RWPE1 (cell line): ENCODE data around the gene TNPO2.
"Not testable (repeated sequence)": the region's sequence is repeated elsewhere in the genome, so short reads cannot be mapped to it uniquely, and the experiment has no call there.

Source experiments
- CTCF ChIA-PET: fragments of 350-600 bp; sonication (Branson Sonifier 250); formaldehyde crosslinking; extraction: SDS; loops from one replicate; lab custom pipeline; 2021; lab: Yijun Ruan, JAX
- POLR2A ChIA-PET: fragments of 400-600 bp; formaldehyde crosslinking; extraction: SDS; loops from one replicate; lab custom pipeline; 2020; ENCODE audit warnings: antibody characterized with exemption; ENCODE audit not compliant: low non-redundant PET; lab: Yijun Ruan, JAX
- DNase-seq: peaks from one replicate; pipeline ENCODE4 v3.0.0; 2012; ENCODE audit warnings: low spot score
- H3K27ac ChIP-seq: fragments of 450-650 bp; 2 replicates; pipeline ENCODE4 v1.5.1; 2017
- CTCF ChIP-seq: fragments of 450-650 bp; conservative IDR thresholded peaks from 2 replicates; pipeline ENCODE4 v1.5.1; 2017; ENCODE audit warnings: low read depth, mild to moderate bottlenecking

TNPO2 gene

GRCh38 chr19:12712077-12712476 lies 11.7 kb downstream of the TNPO2 start:
- POLR2A ChIA-PET, CTCF ChIA-PET: not testable (repeated sequence)
- TF ChIP-seq CTCF = peak; percentile 66

DNA sequence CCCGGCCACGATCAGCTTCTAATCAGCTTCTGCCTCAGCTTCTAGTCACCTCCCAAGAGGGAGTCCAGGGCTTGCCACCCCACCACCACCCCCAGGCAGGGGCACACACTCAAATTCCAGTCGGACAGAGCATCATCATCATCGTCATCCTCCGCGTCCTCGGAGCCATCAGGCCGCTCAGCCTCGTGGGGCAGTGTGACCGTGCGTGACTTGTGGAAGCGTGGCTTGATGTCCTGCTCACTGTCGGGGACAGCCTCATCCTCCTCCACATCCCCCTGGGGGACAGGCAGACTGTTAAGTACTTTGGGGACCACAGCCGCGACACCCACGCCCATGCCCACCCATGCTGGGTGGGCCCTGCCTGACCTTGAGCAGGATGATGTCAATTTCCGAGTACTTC lies 12.5 kb downstream of the TNPO2 start:
- no peak for DNase-seq
- ChIA-PET POLR2A (no interaction called here), CTCF (interaction anchor here (0.7 to 1.0 kb wide), 2 partner anchors 14 to 137 kb away, joined by 3 read pairs; no protein-coding TSS in a partner anchor)

More at GRCh38 chr19:12712077-12712476, 11.7 kb downstream of the TNPO2 start:
- not testable (repeated sequence) for DNase-seq
- peak overlapping the region; percentile 39 for H3K27ac ChIP-seq

DNA sequence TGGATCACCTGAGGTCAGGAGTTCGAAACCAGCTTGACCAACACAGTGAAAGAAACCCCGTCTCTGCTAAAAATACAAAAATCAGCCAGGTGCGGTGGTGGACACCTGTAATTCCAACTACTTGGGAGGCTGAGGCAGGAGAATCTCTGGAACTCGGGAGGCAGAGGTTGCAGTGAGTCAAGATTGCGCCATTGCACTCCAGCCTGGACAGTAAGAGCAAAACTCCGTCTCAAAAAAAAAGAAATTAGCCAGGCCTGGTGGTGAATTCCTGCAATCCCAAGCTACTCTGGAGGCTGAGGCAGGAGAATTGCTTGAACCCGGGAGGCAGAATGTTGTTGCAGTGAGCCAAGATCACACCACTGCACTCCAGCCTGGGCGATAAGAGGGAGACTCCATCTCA lies 15.1 kb downstream of the TNPO2 start:
- no peak for DNase-seq
- TF ChIP-seq CTCF = no peak
- CTCF ChIA-PET = no interaction called here
- POLR2A ChIA-PET = interaction anchor here (0.6 kb wide), 1 partner anchor 164 kb away, joined by 7 read pairs; no protein-coding TSS in a partner anchor
- H3K27ac ChIP-seq = no peak overlapping the region

More for the DNA sequence above, 12.5 kb downstream of the TNPO2 start:
- peak overlapping the region; percentile 7; the same call in 1 of the 2 replicates for H3K27ac ChIP-seq
- no peak for TF ChIP-seq CTCF

- H3K27ac ChIP-seq = peak overlapping the region; percentile 26
- ChIA-PET CTCF (interaction anchor here (0.6 kb wide), 1 partner anchor 935 kb away, joined by 3 read pairs; no protein-coding TSS in a partner anchor), POLR2A (no interaction called here)
- DNase-seq = no peak
- TF ChIP-seq CTCF = no peak
These were observed 17.4 kb downstream of the TNPO2 start for GRCh38 chr19:12706332-12706718.

DNA sequence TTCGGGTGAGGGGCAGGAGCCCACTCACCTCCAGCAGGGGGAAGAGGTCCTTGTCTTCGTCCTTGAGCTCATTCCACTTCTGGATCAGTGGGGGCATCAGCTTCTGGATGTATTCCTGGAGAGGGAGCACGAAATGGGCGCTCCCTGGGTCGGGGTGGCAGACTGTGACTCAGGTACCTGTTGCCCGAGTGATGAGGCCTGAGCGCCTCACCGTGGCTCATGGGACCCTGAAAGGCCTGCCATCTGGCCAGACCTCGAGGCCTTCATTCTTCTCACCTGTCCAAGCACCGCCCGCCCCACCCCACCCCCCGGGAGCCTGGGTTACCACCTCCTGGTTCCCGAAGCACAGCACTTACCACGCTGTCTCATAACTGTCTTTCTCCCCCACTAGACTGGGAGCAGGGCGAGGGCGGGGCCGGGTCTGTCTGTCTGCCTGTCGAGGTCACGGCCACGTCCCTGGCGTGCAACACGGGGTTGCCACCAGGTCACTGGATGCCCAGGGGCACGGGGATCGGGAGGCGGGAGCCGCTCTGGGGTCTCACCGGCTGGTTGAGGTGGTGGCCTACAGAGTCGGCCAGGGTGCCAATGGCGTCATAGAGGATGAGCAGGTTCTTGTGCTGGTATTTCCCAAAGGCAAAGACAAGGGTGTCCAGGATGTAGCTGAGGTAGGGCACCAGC lies 17.9 kb downstream of the TNPO2 start:
- ChIA-PET POLR2A (no interaction called here), CTCF (interaction anchor here (0.6 to 1.5 kb wide), 2 partner anchors 90 to 935 kb away, joined by 3 to 5 read pairs; no protein-coding TSS in a partner anchor)
- peak overlapping the region; percentile 26 for H3K27ac ChIP-seq
- DNase-seq = no peak
- TF ChIP-seq CTCF = no peak

DNA sequence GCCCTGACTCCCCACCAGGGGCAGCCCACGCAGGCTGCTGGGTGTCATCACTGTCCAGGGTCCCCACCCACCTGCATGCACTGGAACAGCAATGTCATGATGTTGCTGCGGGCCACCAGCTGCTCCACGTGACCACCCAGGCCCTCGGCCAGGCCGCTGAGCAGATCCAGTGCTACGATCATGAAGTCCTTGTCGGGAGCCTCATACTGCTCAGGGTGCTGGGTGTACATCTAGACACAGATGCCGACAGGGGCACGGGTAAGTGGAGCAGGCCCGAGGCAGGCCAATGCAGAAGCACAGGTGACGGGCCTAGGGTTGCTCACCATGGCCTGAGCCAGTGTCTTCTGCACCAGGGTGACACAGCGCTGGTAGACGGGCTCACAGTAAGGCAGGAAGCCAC lies 18.6 kb downstream of the TNPO2 start:
- CTCF ChIA-PET = interaction anchor here (1.5 kb wide), 1 partner anchor 91 kb away, joined by 5 read pairs; no protein-coding TSS in a partner anchor
- POLR2A ChIA-PET = no interaction called here
- no peak for DNase-seq
- H3K27ac ChIP-seq = peak overlapping the region; percentile 26
- TF ChIP-seq CTCF = no peak
